ENCODE results near the gene OR6M1.

The OR6M1 gene

GRCh38 chr11:123806249-123806648 is at the start of gene OR6M1:
Gene OR6M1, minus strand, starts transcription at chr11:123806349. Its CDS starts 0 bp downstream, at chr11:123806349.
- no peak for DNase-seq

DNA sequence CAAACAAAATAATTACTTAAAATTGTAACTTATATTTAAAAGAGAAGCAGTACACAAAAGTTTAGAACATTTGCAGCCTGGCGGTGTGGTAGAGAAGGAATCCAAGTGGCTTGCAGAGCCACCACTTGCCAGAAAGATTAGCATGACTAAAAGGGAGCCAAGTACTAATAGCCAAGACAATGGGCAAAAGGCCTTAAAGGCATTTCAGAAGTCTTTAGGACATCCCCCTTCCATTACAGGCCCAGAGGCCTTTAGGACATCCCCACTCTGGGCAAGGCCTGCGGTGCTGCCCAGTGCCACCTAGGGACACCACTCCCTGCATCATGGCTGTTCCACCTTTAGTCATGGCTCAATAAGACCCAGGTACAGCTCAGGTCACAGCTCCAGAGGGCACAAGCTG is 46.9 kb upstream of the OR6M1 start:
- DNase-seq = no peak

GRCh38 chr11:123852321-123852720 is 46.2 kb upstream of the OR6M1 start:
- no peak for DNase-seq

DNA sequence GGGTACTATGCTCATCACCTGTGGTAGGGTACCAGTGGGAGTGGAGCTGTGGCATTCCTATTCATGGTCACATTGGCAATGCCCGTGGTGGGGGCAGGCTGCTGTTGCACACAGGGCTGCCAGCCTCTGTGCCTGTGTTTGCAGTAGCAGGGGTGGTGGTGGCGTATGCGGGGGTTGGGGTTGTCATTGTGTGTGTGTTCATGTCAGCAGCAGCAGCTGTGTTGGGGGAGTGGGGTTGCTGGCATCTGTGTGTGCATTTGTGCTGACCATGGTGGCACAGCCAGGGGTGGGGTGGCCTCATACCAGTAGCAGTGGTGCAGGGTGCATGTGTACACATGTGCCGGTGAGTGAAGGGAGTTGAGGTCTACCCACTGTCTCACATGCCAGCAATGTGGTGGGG is 45.0 kb upstream of the OR6M1 start:
- DNase-seq = no peak

- DNase-seq = no peak
Measured at GRCh38 chr11:123841174-123841573, 35.0 kb upstream of the OR6M1 start.

GRCh38 chr11:123839131-123839530 is 33.0 kb upstream of the OR6M1 start:
- no peak for DNase-seq

- no peak for DNase-seq
Measured at GRCh38 chr11:123838659-123839058, 32.5 kb upstream of the OR6M1 start.

GRCh38 chr11:123838199-123838598 is 32.0 kb upstream of the OR6M1 start:
- DNase-seq = no peak

GRCh38 chr11:123833095-123833494 is 26.9 kb upstream of the OR6M1 start:
- DNase-seq = no peak

GRCh38 chr11:123829745-123830144 is 23.6 kb upstream of the OR6M1 start:
- DNase-seq = no peak

DNA sequence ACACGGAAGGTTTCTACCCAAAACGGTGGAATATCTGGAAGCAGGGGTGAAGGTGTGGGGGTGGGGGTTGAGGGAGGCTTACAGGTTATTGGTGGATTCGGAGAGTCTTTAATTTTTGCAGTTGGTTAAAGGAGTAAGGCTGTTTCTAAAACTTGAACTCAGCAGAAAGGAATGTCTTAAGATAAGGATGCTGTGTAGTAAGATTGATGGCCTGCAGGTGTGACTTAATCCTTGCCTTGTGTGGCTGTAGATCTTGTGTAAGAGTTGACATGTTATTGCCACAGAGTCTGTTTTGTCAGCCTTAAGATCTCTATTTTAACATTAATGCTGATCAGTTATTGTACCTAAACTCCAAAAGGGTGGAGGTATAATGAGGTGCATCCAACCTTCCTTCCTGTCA is 16.4 kb upstream of the OR6M1 start:
- DNase-seq = no peak

DNA sequence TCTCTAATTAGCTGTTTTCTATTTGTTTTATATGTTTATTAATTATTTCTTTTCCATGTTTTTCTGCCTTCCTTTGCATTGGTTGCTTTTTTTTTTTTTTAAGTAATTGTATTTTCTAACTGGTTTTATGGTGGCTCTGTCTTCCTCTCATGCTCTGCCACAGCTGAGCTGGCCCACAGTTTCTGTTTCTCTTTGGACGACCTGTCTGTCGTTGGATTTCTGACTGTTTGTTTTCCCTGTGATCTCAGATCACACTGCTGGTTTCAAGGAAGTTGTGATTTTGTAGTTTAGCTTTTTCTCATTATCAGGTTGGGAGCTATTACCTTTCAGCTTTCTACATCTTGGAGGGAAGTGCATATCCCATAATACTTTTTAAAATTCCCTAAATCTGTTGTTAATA is 15.9 kb upstream of the OR6M1 start:
- DNase-seq = no peak

GRCh38 chr11:123815122-123815521 is 9.0 kb upstream of the OR6M1 start:
- no peak for DNase-seq

GRCh38 chr11:123801765-123802164 is 4.4 kb downstream of the OR6M1 start:
- DNase-seq = no peak

DNA sequence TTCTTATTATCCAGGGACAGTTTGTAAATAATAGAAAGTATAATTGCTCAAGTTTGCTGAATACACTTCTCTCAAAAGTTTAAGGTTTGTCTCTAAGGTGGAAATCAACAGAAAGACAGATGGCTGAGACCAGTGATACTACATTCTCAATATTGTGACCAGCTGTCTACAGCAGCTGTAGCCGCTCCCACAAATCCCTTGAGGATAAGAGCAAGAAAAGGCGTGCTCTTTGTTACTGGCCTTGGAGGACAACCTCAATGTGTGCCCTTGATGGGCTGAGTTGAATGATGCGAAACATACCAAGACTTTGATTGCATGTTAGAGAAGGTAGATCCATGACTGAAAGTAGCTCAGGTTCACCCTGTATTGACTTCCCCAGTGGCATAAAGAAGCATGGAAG is 6.1 kb downstream of the OR6M1 start:
- no peak for DNase-seq

DNA sequence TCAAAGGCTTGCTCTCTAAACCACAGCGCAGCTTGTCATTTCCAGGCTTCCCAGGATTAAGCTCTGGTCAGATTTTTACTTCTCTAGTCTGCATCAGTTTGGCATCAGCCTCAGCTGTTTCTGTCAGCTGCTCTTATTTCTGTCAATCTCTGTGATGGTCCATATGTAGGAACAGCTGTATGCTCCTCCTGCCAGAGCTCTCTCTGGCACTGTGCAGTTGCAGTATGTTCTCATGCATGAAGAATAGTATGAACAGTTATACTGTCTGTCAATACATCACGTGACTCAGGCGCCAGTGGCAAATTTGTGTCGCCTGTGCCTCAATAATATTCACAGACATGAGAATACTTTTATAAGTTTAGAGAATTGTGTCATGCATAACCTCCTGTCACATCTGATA is 6.7 kb downstream of the OR6M1 start:
- no peak for DNase-seq

DNA sequence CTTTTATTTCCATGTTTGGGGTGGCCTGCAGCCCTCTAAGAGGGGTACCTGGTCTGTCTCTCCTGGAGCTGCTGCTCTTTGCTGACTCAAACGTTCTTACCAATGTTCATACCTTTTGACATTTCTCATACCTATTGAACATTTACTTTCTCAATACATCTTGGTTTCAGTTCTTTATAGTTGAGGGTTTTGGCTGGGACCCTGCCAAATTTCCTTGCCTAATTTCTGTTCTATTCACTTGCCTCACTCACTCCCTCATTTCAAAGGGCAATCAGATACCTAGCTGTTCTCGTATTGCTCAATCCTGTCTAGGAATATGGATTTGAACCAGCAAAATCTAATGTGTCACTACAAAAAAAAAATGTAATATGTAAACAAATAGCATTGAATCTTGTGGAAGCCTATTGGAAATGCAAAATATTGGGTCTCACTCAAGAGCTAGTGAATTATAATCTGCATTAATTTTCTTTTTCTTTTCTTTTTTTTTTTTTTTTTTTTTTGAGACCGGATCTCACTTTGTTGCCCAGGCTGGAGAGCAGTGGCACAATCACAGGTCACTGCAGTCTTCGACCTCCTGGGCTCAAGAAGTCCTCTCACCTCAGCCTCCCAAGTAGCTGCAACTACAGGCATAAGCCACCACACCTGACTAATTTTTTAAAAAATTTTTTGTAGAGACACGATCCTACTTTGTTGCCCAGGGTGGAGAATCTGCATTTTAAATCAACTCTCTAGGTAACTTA is 7.5 kb downstream of the OR6M1 start:
- no peak for DNase-seq

DNA sequence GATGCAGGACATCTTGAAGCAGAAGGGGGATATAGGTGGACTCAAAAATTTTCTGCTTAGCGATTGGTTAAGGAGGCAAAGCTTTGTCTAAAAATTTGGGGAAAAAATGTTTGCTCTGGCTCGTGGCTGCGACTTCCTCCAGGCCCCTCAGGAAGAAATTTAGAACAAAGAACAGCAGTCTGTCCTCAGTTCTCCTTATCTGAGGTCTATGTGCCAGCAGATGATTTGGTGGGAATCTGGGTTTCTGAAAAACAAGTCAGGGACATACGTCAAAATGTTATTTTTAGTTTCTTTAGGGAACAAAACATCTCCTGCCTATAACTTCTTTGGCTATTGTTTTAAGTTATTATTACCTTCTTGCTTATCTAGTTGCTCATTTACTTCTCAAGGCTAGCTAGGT is 8.1 kb downstream of the OR6M1 start:
- DNase-seq = no peak

DNA sequence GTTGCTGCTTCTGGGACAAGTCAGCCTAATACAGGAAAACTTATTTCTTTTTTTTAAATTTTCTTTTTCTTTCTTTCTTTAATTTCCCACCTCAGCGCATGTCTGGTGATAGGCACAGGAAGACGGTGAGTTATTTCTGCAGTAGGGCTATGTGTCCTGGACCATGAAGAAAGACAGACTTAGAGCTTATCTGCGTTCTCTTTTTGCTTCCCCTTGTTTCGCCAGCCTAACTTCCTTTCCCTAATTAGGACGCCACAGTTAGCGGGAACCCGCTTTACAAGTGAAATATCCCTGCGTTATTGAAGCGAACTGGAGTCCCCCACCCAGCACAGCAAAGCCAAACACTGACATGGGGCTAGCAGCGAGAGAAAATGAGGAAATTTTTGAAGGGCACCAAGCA is 8.6 kb downstream of the OR6M1 start:
- no peak for DNase-seq

DNA sequence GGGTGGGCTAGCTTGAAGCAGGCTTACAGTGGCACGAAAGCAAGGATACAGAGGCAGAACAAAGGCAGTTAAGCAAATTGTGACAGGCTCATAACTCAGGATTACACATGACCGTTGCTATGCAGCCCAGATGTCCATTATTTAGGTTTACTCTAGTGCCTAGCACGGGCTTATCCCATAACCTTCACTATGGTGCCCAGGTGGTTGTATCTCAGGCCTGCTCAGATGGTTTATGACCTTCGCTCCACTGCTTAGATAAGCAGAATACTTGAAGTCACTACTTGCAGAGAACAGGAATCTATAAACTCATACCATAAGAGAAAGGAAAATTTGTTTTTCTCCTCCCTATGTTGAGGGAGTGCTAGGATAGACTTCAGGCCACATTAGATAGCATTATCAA is 9.0 kb downstream of the OR6M1 start:
- peak; percentile 45 to 68 for DNase-seq

DNA sequence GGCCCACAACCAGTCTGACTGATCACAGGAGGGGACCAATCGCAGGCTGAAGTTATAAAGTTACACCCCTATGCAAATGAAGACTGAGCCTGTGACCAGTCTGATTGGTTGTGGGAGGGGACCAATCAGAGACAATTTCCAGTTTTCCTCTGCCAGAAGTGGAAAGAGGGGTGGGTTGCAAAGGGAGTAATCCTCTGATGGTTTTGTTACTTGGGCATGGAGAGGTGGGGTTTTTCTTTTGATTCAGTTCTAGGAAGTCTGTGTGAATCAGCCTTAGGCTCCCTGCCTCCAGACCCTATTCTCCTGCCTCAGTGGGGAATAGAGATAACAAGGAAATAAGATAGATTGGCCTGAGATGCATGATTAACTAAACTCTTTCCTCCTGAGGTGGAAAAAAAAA is 9.9 kb downstream of the OR6M1 start:
- no peak for DNase-seq

DNA sequence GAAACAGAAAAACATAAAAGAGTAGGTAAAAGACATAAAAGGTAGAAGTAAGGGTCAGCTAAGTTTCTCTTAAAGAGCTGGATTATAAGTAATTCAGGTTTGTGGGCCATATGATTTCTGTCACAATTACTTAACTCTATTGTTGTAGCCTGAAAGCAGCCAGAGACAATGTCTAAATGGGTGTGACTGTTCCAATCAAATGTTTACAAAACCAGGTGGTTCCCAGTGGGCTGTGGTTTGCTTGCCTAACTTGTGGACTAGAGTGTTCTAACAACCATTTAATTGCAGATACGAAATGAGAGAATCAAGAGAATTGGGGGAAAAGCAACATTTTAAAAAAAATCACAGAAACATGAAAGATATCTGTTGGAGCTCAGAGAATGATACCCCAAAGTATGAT is 22.6 kb downstream of the OR6M1 start:
- no peak for DNase-seq

DNA sequence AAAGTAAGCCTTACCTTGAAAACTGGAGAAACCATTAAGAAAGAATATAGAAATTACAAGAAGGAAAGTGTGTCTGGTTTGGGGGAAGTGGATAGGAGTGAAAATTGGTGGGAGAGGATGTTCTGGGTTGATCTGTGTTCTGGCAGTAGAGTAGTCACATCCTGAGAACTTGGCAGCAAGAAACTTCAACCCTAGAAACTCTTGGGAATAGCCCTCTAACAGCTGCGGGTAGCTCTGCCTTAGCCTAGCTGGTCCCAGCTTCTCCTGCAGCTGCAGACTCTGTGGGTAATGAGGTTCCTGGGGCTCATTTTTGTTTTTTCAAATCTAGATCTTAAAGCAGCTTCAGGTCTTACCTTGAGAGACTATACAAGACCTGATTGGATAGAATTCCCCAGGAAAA is 27.6 kb downstream of the OR6M1 start:
- DNase-seq = no peak

GRCh38 chr11:123775715-123776549 is 30.2 kb downstream of the OR6M1 start:
- no peak for DNase-seq

- no peak for DNase-seq
Measured at GRCh38 chr11:123775289-123775688, 30.9 kb downstream of the OR6M1 start.

Measured in SHP77 (cell line).